Fibroblast of gingiva (primary cell): Measurements from ENCODE around the gene PACSIN1.

Experiments used
- DNase-seq: peaks from one replicate; pipeline ENCODE4 v3.0.0-alpha.2; 2011; ENCODE audit warnings: low read depth

Gene PACSIN1

GRCh38 chr6:34562350-34562749 lies 96.5 kb downstream of the PACSIN1 start:
- DNase-seq: no peak

- DNase-seq: no peak
These were observed 97.1 kb downstream of the PACSIN1 start for GRCh38 chr6:34562861-34563512.

GRCh38 chr6:34563513-34563870 lies 97.6 kb downstream of the PACSIN1 start:
- DNase-seq: no peak

- DNase-seq: no peak
These were observed 98.3 kb downstream of the PACSIN1 start for GRCh38 chr6:34564181-34564580.

- DNase-seq: no peak
These were observed 99.9 kb downstream of the PACSIN1 start for GRCh38 chr6:34565722-34566137.

GRCh38 chr6:34566830-34567546 lies 101.1 kb downstream of the PACSIN1 start:
- DNase-seq: no peak

GRCh38 chr6:34568341-34569201 lies 102.7 kb downstream of the PACSIN1 start:
- no peak for DNase-seq

- DNase-seq: no peak
These were observed 103.6 kb downstream of the PACSIN1 start for GRCh38 chr6:34569361-34569973.

GRCh38 chr6:34570066-34570833 lies 104.4 kb downstream of the PACSIN1 start:
- DNase-seq: no peak

GRCh38 chr6:34571388-34571787 lies 105.5 kb downstream of the PACSIN1 start:
- no peak for DNase-seq

- no peak for DNase-seq
These were observed 106.1 kb downstream of the PACSIN1 start for GRCh38 chr6:34572021-34572420.

GRCh38 chr6:34572585-34572984 lies 106.7 kb downstream of the PACSIN1 start:
- no peak for DNase-seq

- DNase-seq: no peak
These were observed 107.8 kb downstream of the PACSIN1 start for GRCh38 chr6:34573567-34574183.

GRCh38 chr6:34574647-34575293 lies 108.9 kb downstream of the PACSIN1 start:
- DNase-seq: no peak

- DNase-seq: no peak
These were observed 109.5 kb downstream of the PACSIN1 start for GRCh38 chr6:34575326-34575725.

GRCh38 chr6:34576286-34576955 lies 110.5 kb downstream of the PACSIN1 start:
- no peak for DNase-seq

- no peak for DNase-seq
These were observed 112.8 kb downstream of the PACSIN1 start for GRCh38 chr6:34578445-34579262.

GRCh38 chr6:34580707-34581560 lies 115.1 kb downstream of the PACSIN1 start:
- no peak for DNase-seq
